Measurements from ENCODE around the gene GTF2B.
"Not testable (repeated sequence)": the region's sequence is repeated elsewhere in the genome, so short reads cannot be mapped to it uniquely, and the experiment has no call there.

Gene GTF2B

DNA sequence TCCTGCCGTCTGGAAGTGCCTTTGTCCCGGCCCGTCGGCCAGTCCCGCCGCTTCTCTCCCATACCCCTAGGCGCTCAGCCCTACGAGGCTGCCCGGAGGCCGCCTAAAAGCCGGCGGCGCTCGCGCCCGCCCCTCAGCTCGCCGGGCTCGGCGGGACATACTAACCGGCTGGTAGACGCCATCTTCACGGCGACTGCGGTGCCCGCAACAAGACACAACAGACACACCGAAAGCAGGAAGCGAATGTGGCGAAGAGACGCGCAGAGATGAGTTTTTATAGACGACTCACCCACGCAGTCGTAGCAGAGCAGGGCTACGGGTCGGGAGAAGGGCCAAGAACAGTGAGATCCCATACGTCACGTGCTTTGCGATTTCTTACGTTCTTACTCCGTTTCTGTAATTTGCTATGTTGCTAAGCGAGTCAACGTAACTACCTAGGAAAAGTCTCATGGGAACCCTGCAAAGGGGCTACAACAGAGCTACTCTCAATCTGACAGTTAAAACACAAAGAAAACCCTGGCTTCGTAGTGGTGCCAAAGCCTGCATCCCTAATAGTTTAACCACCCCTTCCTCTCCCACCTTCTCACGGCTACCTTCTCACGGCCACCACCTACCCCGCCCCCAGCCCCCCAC is at the start of gene GTF2B:
Gene GTF2B (minus strand): TSS at position 250 of the 633 bp plus-strand sequence. CDS start 68 bp downstream, at position 182.
- DNase-seq, result peak; percentile 89

DNA sequence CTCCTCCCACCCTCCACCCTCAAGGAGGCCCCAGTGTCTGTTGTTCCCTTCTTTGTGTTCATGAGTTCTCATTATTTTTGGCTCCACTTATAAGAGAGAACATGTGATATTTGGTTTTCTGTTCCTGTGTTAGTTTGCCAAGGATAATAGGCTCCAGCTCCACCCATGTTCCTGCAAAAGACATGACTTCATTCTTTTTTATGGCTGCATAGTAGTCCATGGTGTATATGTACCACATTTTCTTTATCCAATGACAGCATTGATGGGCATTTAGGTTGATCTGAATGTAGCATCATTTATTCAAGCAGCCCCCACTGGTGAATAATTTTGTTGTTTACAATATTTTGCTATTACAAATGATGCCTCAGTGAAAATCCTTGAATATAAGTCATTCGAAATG is 47.2 kb upstream of the GTF2B start:
- not testable (repeated sequence) for DNase-seq

- DNase-seq, result no peak
These were observed 45.5 kb upstream of the GTF2B start for GRCh38 chr1:88936760-88937342.

- DNase-seq, result no peak
These were observed 44.8 kb upstream of the GTF2B start for GRCh38 chr1:88936223-88936523.

- peak; percentile 71 for DNase-seq
These were observed 44.3 kb upstream of the GTF2B start for GRCh38 chr1:88935522-88936222.

- not testable (repeated sequence) for DNase-seq
These were observed 38.8 kb upstream of the GTF2B start for GRCh38 chr1:88930176-88930575.

DNA sequence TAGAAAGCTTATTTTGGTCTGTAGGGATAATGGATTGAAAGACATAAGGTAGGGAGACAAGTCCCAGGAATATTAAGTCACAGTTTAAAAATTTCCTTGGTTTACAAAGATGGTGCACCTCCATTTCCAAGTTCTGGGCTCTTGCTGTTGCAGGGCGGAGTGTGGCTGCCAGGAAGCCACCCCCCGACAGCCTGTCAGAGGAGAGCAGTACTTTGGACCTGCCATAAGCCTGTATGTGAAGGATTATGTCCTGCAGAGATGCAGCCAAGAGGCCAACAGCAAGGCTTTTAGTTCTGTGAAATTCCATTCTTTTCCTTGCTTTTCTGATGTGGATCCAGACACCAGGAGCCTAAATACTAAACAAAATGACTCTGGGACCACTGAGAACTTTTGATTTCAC is 31.9 kb upstream of the GTF2B start:
- no peak for DNase-seq

DNA sequence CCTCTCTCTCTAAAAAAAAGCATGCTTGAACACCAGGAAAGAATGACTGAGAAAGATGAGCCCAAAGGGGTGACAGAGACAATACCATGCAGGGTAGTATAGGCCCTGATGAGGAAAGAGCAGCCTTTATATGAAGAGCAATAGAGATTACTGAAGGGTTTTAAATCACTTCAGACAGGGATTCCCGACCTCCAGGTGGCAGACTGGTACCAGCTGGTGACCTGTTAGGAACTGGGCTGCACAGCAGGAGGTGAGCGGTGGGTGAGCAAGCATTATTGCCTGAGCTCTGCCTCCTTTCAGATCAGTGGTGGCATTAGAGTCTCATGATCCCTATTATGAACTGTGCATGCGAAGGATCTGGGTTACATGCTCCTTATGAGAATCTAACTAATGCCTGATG is 30.8 kb upstream of the GTF2B start:
- DNase-seq, result no peak

DNA sequence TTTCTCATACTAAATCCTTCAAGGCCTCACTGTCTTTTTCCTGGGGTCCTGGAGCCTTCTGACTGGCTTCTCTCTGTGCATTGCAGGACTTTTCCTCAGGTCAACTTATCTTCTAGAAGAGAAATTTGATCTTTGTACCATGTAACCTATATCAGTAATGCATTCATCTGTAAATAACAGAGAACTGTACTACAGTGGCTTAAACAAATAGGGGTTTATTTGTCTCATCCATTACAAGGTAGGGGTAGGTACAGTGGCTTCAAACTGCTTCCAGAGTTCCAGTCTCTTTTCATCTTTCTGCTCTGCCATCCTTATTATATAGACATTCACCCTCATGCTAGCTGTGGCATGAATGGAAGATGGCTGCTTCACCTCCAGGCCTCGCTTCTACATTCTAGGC is 29.5 kb upstream of the GTF2B start:
- DNase-seq, result no peak

DNA sequence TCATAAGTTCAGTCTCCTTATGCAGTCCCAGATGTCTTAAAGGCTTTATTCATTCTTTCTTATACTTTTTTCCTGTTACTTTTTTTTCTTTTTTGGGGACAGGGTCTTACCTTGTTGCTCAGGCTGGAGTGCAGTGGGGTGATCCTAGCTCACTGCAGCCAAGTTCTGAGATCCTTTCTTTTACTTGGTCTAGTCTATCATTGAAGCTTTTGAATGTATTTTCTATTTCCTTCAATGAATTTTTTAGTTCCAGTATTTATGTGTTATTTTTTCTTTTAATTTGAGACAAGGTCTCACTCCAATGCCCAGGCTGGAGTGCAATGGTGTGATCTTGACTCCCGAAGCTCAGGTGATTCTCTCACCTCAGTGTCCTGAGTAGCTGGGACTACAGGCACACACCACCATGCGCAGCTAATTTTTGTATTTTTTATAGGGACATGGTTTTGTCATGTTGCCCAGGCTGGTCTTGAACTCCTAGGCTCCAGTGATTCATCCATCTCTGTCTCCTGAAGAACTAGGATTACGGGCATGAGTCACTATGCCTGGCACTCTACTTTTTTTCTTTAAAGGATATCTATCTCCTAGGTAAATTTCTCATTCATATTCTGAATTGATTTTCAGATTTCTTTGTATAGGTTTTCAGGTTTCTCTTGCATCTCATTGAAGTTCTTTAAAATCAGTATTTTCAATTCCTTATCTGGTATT is 26.1 kb upstream of the GTF2B start:
- no peak for DNase-seq

GRCh38 chr1:88916883-88917282 is 25.5 kb upstream of the GTF2B start:
- no peak for DNase-seq

DNA sequence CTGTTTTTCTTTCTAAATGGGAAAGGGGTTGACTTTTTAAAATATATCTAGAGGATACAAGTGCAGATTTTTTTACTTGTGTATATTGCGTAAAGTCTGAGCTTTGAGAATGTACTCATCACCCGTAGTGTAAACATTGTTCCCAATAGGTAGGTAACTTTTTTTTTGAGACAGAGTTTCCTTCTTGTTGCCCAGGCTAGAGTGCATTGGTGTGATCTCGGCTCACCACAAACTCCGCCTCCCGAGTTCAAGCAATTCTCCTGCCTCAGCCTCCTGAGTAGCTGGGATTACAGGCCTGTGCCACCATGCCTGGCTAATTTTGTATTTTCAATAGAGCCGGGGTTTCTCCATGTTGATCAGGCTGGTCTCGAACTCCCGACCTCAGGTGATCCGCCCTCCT is 20.4 kb upstream of the GTF2B start:
- DNase-seq, result not testable (repeated sequence)

DNA sequence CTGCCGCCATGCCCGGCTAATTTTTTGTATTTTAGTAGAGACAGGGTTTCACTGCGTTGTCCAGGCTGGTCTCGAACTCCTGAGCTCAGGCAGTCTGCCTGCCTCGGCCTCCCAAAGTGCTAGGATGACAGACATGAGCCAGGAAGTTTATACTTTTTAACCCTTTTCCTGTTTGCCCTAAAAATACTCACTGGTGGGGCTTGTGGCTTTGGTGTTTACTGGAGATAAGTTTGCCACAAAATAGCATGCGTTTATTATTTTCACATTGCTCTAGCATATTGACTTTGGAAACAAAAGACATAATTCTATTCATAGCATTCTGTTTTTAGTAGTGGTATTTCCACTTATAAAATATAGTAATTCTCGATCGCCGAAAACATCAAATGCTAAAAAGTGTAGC is 19.8 kb upstream of the GTF2B start:
- no peak for DNase-seq

DNA sequence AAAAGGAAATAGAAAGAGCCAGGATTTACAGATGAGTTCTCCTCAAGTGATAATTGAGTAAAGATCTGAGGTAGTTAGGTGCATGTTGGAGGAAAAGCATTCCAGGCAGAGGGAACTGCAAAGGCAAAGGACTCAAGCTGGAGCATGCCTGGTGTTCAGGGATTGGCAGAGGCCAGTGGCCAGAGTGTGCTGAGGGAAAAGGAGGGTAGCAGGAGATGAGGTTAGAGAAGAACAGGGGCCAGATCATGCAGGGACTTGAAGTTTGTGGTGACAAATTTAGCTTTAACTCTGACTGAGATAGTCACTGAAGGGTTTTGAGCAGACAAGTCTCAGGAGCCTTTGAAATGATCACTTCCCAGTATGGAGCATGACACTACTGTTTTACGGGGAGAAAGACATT is 19.0 kb upstream of the GTF2B start:
- no peak for DNase-seq

- no peak for DNase-seq
These were observed 9.5 kb upstream of the GTF2B start for GRCh38 chr1:88900883-88901282.

DNA sequence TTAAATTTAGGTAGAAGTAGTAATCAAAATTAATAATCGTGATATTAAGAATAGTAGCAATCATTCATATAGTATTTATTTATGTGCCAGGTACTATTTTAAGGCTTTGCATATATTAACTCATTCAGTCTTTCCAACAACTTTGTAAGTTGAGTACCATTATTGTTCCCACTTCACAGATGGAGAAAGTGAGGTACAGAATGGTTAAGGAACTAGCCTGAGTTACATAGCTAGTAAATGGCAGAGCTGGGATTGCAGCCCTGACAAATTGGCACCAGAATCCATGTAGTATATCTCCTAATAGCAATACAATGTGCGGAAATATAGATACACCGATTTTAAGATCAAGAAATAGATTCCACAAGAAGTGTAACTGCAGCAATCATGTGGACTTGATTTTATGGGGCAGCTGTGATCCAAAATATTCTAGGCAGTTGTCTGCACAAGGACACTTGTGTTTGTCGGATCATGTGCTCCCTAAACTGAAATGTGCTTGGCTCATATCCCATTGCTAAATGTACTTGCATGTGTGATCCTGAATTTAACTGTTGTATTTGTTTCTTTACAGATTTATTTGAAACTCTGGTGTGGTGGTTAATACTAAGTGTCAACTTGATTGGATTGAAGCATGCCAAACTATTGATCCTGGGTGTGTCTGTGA is 5.8 kb upstream of the GTF2B start:
- no peak for DNase-seq

DNA sequence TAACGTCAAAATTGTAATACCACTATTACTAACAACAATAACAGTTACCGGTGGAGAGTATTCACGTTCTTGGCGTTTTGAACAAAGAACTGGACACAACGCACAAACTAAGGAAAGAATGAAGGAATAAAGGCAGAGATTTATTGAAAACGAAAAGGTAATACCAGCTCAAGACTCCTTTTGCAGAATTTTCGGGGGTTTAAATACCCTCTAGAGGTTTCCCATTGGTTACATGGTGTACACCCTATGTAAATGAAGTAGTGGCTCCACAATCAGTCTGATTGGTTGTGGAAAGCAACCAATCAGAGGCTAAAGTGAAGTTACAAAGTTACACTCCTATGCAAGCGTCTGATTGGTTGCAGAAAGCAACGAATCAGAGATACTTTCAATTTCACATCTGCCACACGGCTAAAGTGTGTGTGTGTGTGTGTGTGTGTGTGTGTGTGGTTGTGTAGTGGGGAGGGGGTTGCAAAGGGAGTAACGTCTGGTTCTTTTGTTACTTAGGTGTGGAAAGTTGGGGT is 1.1 kb upstream of the GTF2B start:
- no peak for DNase-seq

DNA sequence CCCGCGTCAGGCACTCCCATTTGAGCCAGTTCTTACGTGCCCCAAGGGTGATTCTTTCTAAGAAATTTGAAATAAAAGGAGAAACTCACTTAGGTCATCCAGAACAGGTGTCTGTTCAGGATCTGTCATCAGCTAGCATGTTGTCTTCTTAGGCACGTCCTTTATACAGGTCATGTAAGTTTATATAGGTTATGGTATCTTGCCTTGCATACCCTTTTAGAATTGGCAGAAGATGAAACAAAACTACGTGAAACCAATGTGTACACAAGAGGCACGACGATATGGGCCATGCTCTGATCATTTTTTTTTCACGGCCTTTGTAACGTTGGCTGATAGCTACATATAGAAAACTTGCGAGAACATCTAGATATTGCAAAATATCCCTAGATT is 579 bp upstream of the GTF2B start:
- no peak for DNase-seq

GRCh38 chr1:88890791-88891317 is 513 bp downstream of the GTF2B start:
- DNase-seq, result no peak

DNA sequence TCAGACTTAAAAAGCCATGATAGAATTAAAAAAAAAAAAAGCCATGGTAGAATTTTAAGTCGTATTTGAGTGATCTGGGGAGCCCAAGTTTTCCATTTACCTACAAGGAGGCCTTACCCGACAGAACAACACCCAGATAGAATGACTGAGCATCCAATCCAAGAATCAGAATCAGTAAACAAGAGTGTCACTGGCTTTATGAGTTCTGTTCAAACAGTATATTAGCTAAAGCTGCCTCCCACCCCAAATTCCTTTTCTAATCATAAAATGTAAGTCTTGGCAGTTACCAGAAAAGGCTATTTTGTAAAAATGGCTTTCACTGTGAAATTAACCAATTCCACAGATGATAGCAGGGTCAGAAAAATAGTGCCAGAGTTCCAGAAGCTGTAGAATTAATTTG is 1.2 kb downstream of the GTF2B start:
- no peak for DNase-seq

DNA sequence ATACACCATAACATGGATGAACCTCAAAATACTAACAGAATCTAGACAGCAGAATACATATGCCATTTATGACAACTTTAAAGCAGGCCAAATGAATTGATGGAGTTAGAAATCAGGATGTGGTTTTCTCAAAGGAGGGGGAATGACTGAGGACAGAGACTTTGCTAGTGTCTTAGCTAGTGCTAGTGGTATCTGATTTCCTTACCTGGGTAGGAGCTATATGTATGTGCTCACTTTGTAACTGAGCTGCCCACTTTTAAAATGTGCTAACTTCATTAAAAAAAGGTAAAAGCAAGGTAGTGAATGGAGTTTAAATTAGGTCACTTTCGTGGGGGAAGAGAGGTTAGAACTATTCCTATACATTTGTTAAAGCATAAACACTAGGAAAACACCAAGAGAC is 2.6 kb downstream of the GTF2B start:
- DNase-seq, result no peak

DNA sequence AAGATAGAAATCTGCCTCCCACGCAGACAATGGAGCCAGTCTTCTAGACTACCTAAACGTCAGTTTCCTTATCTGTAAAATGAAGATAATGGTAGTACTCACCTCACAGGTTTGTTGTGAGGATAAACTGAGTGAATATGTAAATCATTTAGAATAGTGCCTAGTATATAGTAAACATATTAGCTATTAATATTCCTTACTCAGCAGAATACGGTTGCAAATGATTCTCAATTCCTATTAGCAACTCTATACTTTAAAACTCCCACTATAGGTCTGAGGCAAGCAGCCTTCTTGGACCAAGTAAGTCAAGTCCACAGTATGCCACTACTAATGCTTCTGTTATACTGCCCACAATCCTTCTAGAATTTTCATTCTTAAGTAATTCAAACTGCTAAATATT is 5.4 kb downstream of the GTF2B start:
- no peak for DNase-seq

DNA sequence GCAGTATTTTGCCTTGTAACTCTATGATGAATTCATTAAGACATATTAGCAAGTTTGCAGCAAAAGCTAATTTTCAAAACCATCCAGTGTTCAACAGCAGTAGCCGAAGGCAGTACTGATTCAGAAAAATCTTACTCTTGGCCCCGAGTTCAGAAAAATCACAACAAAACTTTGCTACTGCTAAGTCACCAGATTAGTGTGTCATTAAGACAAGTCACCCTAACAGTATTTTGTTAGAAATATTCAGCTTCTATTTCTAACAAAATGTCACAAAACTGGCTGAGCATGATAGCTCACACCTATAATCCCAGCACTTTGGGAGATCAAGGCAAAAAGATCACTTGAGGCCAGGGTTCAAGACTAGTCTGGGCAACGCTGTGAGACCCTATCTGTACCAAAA is 8.2 kb downstream of the GTF2B start:
- no peak for DNase-seq

Data from NCI-H2107 (cell line).